ENCODE data around the gene TACC2.

DNA sequence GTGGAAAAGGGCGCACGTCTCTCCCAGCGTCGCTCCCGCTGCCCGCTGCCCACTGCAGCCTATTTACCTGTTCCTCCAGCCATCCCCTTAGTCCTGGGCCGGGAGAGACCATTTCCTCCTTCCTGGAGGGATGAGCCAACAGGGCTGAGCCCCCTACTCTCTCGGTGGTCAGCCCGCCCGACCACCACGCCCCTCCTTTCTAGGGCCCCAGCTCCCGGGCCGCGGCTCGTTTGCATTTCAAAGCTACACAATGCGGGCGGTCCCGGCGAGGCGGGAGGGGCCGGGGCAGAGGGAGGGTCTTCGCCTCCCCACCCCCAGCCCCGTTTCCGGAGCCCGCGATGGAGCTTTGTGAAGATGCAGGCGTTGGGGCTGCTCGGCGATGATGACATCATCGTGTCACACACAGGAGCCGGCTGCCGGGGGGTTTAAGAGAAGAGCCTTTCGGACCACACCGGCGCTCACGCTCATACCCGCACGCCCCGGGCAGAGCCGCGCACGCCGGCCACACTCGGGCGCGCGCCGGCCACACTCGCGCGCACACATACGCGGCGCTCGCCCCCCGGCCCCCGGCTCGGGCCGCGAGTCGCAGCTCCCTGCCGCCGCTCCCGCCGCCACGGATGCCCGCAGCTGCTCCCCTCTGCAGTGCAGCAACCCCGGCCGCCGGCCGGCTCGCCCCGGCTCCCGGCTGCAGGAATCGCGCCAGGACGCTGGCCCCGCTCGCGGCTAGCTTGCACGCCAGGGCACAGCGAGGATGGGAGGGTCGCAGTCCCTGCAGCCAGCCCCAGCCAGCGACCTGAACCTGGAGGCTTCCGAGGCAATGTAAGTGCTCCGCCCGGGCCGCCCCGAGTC lies 174.4 kb downstream of the TACC2 start:
- TF ChIP-seq, protein P1, sequence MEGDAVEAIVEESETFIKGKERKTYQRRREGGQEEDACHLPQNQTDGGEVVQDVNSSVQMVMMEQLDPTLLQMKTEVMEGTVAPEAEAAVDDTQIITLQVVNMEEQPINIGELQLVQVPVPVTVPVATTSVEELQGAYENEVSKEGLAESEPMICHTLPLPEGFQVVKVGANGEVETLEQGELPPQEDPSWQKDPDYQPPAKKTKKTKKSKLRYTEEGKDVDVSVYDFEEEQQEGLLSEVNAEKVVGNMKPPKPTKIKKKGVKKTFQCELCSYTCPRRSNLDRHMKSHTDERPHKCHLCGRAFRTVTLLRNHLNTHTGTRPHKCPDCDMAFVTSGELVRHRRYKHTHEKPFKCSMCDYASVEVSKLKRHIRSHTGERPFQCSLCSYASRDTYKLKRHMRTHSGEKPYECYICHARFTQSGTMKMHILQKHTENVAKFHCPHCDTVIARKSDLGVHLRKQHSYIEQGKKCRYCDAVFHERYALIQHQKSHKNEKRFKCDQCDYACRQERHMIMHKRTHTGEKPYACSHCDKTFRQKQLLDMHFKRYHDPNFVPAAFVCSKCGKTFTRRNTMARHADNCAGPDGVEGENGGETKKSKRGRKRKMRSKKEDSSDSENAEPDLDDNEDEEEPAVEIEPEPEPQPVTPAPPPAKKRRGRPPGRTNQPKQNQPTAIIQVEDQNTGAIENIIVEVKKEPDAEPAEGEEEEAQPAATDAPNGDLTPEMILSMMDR (IDR thresholded peaks at IDR 0.05), result no peak
- TF ChIP-seq POLR2AphosphoS5 (IDR thresholded peaks at IDR 0.05; ENCODE audit: insufficient read depth in 1 of 2, low read depth in 1 of 2), result no peak

Data from vagina (tissue), 2 donors.